IMR-90 (cell line): ENCODE measurements around the gene COMP. TPM values are rescaled to one million over a fixed set of nuclear protein-coding genes. Genes with fewer than 3 reads are reported as not detected.

Experiments used
- ATAC-seq: fragments of 200-7000 bp; cut with Tn5 transposase; 2 replicates; pipeline ENCODE4 v1.9.1; 2020; ENCODE audit warnings: low read depth, mild to moderate bottlenecking, moderate library complexity
- BruUV-seq: library from RNA; stranded (reverse); fragments of 400-500 nt; replicated peaks from 2 replicates; lab custom pipeline; 2021; lab: Mats Ljungman, UMichigan
- CTCF ChIA-PET: fragments of 300-600 bp; formaldehyde crosslinking; extraction: SDS; loops from one replicate; lab custom pipeline; 2021; ENCODE audit warnings: antibody characterized with exemption; lab: Yijun Ruan, JAX
- POLR2A ChIA-PET: fragments of 300-600 bp; sonication (Branson Sonifier 250); formaldehyde crosslinking; loops from one replicate; lab custom pipeline; 2022; ENCODE audit warnings: antibody characterized with exemption; ENCODE audit not compliant: unreplicated experiment; lab: Charles Lee
- DNase-seq: peaks from one replicate; pipeline ENCODE4 v3.0.0; 2013
- H2AFZ ChIP-seq: replicated peaks from 2 replicates; pipeline ENCODE3; 2013; ENCODE audit warnings: low read length, mild to moderate bottlenecking; ENCODE audit not compliant: poor library complexity
- H2AK5ac ChIP-seq: 2 replicates; pipeline ENCODE4 v1.6.1; 2013; ENCODE audit warnings: low read depth, low read length, inconsistent platforms
- H2AK9ac ChIP-seq: replicated peaks from 2 replicates; pipeline ENCODE3; 2013; ENCODE audit warnings: mild to moderate bottlenecking, low read depth, low read length, moderate library complexity; ENCODE audit not compliant: poor library complexity
- H2BK120ac ChIP-seq: 2 replicates; pipeline ENCODE4 v1.6.1; 2013; ENCODE audit warnings: low read depth, low read length, inconsistent platforms
- H2BK15ac ChIP-seq: 3 replicates; pipeline ENCODE4 v1.6.1; 2013; ENCODE audit warnings: low read depth, low read length, inconsistent platforms
- H2BK20ac ChIP-seq: 2 replicates; pipeline ENCODE4 v1.6.1; 2013; ENCODE audit warnings: low read depth, mild to moderate bottlenecking, inconsistent platforms, low read length, moderate library complexity
- H2BK5ac ChIP-seq: 2 replicates; pipeline ENCODE4 v1.6.1; 2013; ENCODE audit warnings: mild to moderate bottlenecking, low read depth, low read length, inconsistent platforms; ENCODE audit not compliant: poor library complexity, severe bottlenecking
- H3K14ac ChIP-seq: replicated peaks from 2 replicates; pipeline ENCODE4 v1.6.1; 2013; ENCODE audit warnings: low read depth, low read length, inconsistent platforms
- H3K18ac ChIP-seq: 2 replicates; pipeline ENCODE4 v1.6.1; 2013; ENCODE audit warnings: low read depth, low read length, control low read depth
- H3K23ac ChIP-seq: 2 replicates; pipeline ENCODE4 v1.6.1; 2013; ENCODE audit warnings: low read depth, low read length, inconsistent platforms
- H3K27ac ChIP-seq: 2 replicates; pipeline ENCODE4 v1.5.1; 2013; ENCODE audit warnings: mild to moderate bottlenecking, control low read depth, low read length; ENCODE audit not compliant: insufficient read depth
- H3K27me3 ChIP-seq: 2 replicates; pipeline ENCODE4 v1.6.1; 2013; ENCODE audit warnings: low read length; ENCODE audit not compliant: control insufficient read depth, insufficient read depth
- H3K36me3 ChIP-seq: 2 replicates; pipeline ENCODE4 v1.6.1; 2013; ENCODE audit warnings: low read length, mixed read lengths; ENCODE audit not compliant: control insufficient read depth, insufficient read depth
- H3K4ac ChIP-seq: 2 replicates; pipeline ENCODE4 v1.6.1; 2013; ENCODE audit warnings: low read depth, low read length, inconsistent platforms
- H3K4me1 ChIP-seq: 2 replicates; pipeline ENCODE4 v1.6.1; 2013; ENCODE audit warnings: low read length, mixed read lengths; ENCODE audit not compliant: control insufficient read depth, insufficient read depth
- H3K4me2 ChIP-seq: 2 replicates; pipeline ENCODE4 v1.6.1; 2013; ENCODE audit warnings: low read depth, mild to moderate bottlenecking, control low read depth, low read length, moderate library complexity
- H3K4me3 ChIP-seq: 2 replicates; pipeline ENCODE4 v1.5.1; 2013; ENCODE audit warnings: low read depth, mild to moderate bottlenecking, control low read depth, low read length, moderate library complexity; ENCODE audit not compliant: insufficient read depth
- H3K56ac ChIP-seq: 2 replicates; pipeline ENCODE4 v1.6.1; 2013; ENCODE audit warnings: low read length, inconsistent platforms; ENCODE audit not compliant: insufficient read depth; ENCODE audit errors: extremely low read depth
- H3K79me1 ChIP-seq, 2 experiments: 2 replicates each; pipeline ENCODE4 v1.6.1; 2013; ENCODE audit warnings: low read length in 2 of 2, inconsistent platforms in 1 of 2, low read depth in 1 of 2
- H3K9ac ChIP-seq: 2 replicates; pipeline ENCODE4 v1.6.1; 2013; ENCODE audit warnings: low read depth, low read length, control low read depth
- H3K9me1 ChIP-seq: 2 replicates; pipeline ENCODE4 v1.6.1; 2013; ENCODE audit warnings: low read length, inconsistent platforms; ENCODE audit not compliant: insufficient read depth
- H3K9me3 ChIP-seq: 2 replicates; pipeline ENCODE4 v1.6.1; 2013; ENCODE audit warnings: low read length; ENCODE audit not compliant: control insufficient read depth, insufficient read depth
- H4K20me1 ChIP-seq: 2 replicates; pipeline ENCODE4 v1.6.1; 2013; ENCODE audit warnings: low read length, inconsistent platforms; ENCODE audit not compliant: insufficient read depth
- H4K5ac ChIP-seq: 2 replicates; pipeline ENCODE4 v1.6.1; 2013; ENCODE audit warnings: mild to moderate bottlenecking, low read depth, low read length, control low read depth
- H4K8ac ChIP-seq, 2 experiments: 2 replicates each; pipeline ENCODE4 v1.6.1; 2013; ENCODE audit warnings: low read depth in 2 of 2, low read length in 2 of 2, control low read depth in 1 of 2, inconsistent platforms in 1 of 2
- H4K91ac ChIP-seq: 2 replicates; pipeline ENCODE4 v1.6.1; 2013; ENCODE audit warnings: low read depth, low read length, inconsistent platforms; ENCODE audit not compliant: insufficient read depth
- CHD1 ChIP-seq: IDR thresholded peaks from 2 replicates; pipeline ENCODE4 v1.6.1; 2012; ENCODE audit warnings: low read depth, low read length, improper control_type of control experiment
- MAFK ChIP-seq: IDR thresholded peaks from 2 replicates; pipeline ENCODE4 v1.6.1; 2012; ENCODE audit warnings: low read depth, low read length, improper control_type of control experiment
- MAZ ChIP-seq: IDR thresholded peaks from 2 replicates; pipeline ENCODE4 v1.6.1; 2012; ENCODE audit warnings: low read depth, mild to moderate bottlenecking, low read length, improper control_type of control experiment, moderate library complexity, borderline replicate concordance
- POLR2A ChIP-seq: IDR thresholded peaks from 2 replicates; pipeline ENCODE4 v1.6.1; 2012; ENCODE audit warnings: mild to moderate bottlenecking, low read depth, low read length
- RAD21 ChIP-seq: IDR thresholded peaks from 2 replicates; pipeline ENCODE4 v1.6.1; 2012; ENCODE audit warnings: low read length, improper control_type of control experiment
- RFX5 ChIP-seq: IDR thresholded peaks from 2 replicates; pipeline ENCODE4 v1.8.0; 2012; ENCODE audit warnings: low read depth, mild to moderate bottlenecking, low read length, moderate library complexity
- WGBS, 2 experiments: methylation state at CpG; one replicate each; pipeline versions ENCODE4 v1.1.5 to v1.1.7; 2013; ENCODE audit warnings: missing lambda C conversion rate in 2 of 2; ENCODE audit not compliant: insufficient read length in 1 of 2; ENCODE audit errors: extremely low coverage in 2 of 2; 5-methylcytosine and 5-hydroxymethylcytosine counted together
- dilution Hi-C: fragments of 300-500 bp; cut with HindIII; formaldehyde crosslinking; loops from one replicate; pipeline ENCODE4 v1.14.3; 2018; ENCODE audit warnings: low sequenced_read_pairs; ENCODE audit not compliant: unreplicated experiment
- in situ Hi-C: fragments of 300-500 bp; cut with MboI; formaldehyde crosslinking; loops from 3 replicates; pipeline ENCODE4 v1.14.3; 2019; ENCODE audit warnings: low sequenced_read_pairs, inconsistent platforms, mixed read lengths
- intact Hi-C: fragments of 100-400 bp; cut with micrococcal nuclease; formaldehyde crosslinking; loops from 2 replicates; pipeline ENCODE4 v1.10.0; 2022
- polyA plus RNA-seq, 3 experiments: library from polyadenylated mRNA; depleted of rRNA; stranded (reverse); fragments of >200 nt; gene quantifications; 2 replicates each; pipeline ENCODE4 v1.2.3, GENCODE V29; 2012; ENCODE audit warnings: low replicate concordance in 1 of 3
- total RNA-seq: library from RNA; depleted of rRNA; stranded (reverse); fragments of >200 nt; gene quantifications from 2 replicates; pipeline ENCODE4 v1.2.3, GENCODE V29; 2012
- TF ChIP-seq, protein P1 (sequence below): fragments of 150-350 bp; IDR thresholded peaks from 2 replicates; pipeline ENCODE4 v1.6.1; 2016; ENCODE audit warnings: low read depth, mild to moderate bottlenecking, low read length, moderate library complexity, borderline replicate concordance
- TF ChIP-seq, protein P2 (sequence below): conservative IDR thresholded peaks from 2 replicates; pipeline ENCODE4 v1.5.1; 2012; ENCODE audit warnings: mild to moderate bottlenecking, low read depth, low read length, improper control_type of control experiment

Gene COMP
- total and polyA plus RNA-seq, 2 of the 4 experiments (the other 2 are of a cell fraction), result under 0.01 to 0.43 TPM

GRCh38 chr19:18760440-18761383 is 30.4 kb downstream of the COMP start:
- intact Hi-C loops (no loop called here), dilution Hi-C loops (no loop called here), in situ Hi-C loops (no loop called here)
- Histone ChIP-seq H3K4ac (no peak overlapping the region), H3K56ac (no peak overlapping the region), H4K20me1 (no peaks in the 10 kb centered on the region), H2AK5ac (no peak overlapping the region), H3K9me3 (no peaks in the 10 kb centered on the region), H2AFZ (no peak overlapping the region), H2BK120ac (no peak overlapping the region), H3K14ac (no peak overlapping the region), H2BK15ac (no peak overlapping the region), H3K4me1 (peaks cover 4% of the 10 kb centered on the region), H3K4me3 (no peak overlapping the region), H4K91ac (no peak overlapping the region), H3K23ac (no peak overlapping the region), H2AK9ac (no peak overlapping the region), H3K27me3 (no peaks in the 10 kb centered on the region), H2BK20ac (no peak overlapping the region), H3K18ac (no peak overlapping the region), H3K79me1 (no peaks in the 10 kb centered on the region), H4K5ac (no peak overlapping the region), H2BK5ac (no peak overlapping the region), H3K9me1 (0 out of 2 replicates have a peak, but pooled peaks cover 3% of the 10 kb centered on the region), H3K36me3 (peaks cover 3% of the 10 kb centered on the region; the same call in 1 of the 2 replicates), H4K8ac (no peak overlapping the region), H3K27ac (no peak overlapping the region), H3K4me2 (no peak overlapping the region), H3K9ac (no peak overlapping the region)
- ChIA-PET CTCF (interaction anchor here (1.5 kb wide), 1 partner anchor 8 kb away, joined by 3 read pairs; no protein-coding TSS in a partner anchor), POLR2A (no interaction called here)
- no peak for DNase-seq
- TF ChIP-seq MAFK, result no peak
- TF ChIP-seq MAZ, result no peak
- TF ChIP-seq, protein P1, sequence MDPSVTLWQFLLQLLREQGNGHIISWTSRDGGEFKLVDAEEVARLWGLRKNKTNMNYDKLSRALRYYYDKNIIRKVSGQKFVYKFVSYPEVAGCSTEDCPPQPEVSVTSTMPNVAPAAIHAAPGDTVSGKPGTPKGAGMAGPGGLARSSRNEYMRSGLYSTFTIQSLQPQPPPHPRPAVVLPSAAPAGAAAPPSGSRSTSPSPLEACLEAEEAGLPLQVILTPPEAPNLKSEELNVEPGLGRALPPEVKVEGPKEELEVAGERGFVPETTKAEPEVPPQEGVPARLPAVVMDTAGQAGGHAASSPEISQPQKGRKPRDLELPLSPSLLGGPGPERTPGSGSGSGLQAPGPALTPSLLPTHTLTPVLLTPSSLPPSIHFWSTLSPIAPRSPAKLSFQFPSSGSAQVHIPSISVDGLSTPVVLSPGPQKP, result no peak
- TF ChIP-seq, protein P2, sequence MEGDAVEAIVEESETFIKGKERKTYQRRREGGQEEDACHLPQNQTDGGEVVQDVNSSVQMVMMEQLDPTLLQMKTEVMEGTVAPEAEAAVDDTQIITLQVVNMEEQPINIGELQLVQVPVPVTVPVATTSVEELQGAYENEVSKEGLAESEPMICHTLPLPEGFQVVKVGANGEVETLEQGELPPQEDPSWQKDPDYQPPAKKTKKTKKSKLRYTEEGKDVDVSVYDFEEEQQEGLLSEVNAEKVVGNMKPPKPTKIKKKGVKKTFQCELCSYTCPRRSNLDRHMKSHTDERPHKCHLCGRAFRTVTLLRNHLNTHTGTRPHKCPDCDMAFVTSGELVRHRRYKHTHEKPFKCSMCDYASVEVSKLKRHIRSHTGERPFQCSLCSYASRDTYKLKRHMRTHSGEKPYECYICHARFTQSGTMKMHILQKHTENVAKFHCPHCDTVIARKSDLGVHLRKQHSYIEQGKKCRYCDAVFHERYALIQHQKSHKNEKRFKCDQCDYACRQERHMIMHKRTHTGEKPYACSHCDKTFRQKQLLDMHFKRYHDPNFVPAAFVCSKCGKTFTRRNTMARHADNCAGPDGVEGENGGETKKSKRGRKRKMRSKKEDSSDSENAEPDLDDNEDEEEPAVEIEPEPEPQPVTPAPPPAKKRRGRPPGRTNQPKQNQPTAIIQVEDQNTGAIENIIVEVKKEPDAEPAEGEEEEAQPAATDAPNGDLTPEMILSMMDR, result no peak
- TF ChIP-seq CHD1, result no peak
- TF ChIP-seq RAD21, result no peak
- TF ChIP-seq RFX5, result no peak
- no peak for TF ChIP-seq POLR2A
- no peak for ATAC-seq
- WGBS, 2 experiments, result 85% methylated on average over 14 of the region's 27 CpGs; no CpG with 5 or more reads in 1 of the 2 experiments
- BruUV-seq, result no TSS peak
